ENCODE data around the gene SYNCRIP. TPM values are rescaled to one million over a fixed set of nuclear protein-coding genes. Genes with fewer than 3 reads are reported as not detected.

Gene SYNCRIP
- total RNA-seq, 1 experiment from 2014 or later: 145 TPM

DNA sequence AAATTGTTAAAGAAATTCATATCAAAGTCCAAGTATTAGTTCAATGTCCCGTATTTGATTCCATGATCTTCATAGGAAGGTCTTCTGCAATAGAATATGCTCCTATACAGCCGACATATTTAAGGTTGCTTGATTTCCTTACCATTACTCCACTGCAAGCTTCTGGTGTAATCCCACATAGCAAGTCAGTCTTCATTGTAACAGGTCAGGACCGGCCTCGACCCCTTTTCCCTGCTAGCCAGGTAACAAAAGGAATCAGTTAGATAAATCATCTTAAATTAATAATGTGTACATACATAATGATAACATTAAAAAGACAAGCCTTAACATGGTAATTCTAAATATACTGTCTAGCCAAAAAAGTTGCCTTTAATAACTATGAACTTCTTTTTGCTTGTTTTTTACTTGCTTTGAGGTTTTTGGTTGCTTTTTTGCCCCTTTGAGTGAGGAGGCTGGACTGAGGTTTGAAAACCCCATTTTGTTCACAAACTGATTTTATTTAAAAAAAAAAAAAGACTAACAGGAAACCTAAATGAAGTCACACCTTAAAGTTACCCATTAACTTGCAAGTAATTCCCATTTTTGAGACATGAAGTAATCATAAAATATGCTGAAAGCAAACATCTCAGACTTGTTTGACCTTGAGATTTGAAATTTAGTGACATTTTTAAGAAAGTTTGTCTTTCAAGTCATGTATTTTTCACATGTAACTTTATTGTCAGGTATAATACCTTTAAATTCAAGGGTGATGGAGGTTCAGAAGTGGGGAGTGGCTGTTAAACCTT lies 29.8 kb downstream of the SYNCRIP start:
- DNase-seq: no peak
- Histone ChIP-seq H3K36me3 (ENCODE audit: control insufficient read depth, insufficient read depth, low read length) (peaks cover 3% of the 10 kb centered on the region; the same call in 1 of the 2 replicates), H3K4me3 (ENCODE audit: low read depth, low read length) (no peak overlapping the region), H3K9me3 (no peaks in the 10 kb centered on the region), H3K4me1 (peaks cover 19% of the 10 kb centered on the region), H3K27me3 (replicated peaks; ENCODE audit: control insufficient read depth, insufficient read depth, low read length) (no peaks in the 10 kb centered on the region)
- Mint-ChIP-seq H3K9me3 (ENCODE audit: unreplicated experiment) (no peaks in the 10 kb centered on the region), H3K4me1 (ENCODE audit: low read depth, unreplicated experiment) (peaks cover 7% of the 10 kb centered on the region), H3K27me3 (ENCODE audit: insufficient read depth, unreplicated experiment) (no peaks in the 10 kb centered on the region), H3K4me3 (ENCODE audit: unreplicated experiment) (no peak overlapping the region), H3K27ac (ENCODE audit: unreplicated experiment) (no peak overlapping the region), H3K36me3 (ENCODE audit: insufficient read depth, unreplicated experiment) (peaks cover 96% of the 10 kb centered on the region)
- BruUV-seq (replicated peaks): no TSS peak
- TF ChIP-seq, protein P1, sequence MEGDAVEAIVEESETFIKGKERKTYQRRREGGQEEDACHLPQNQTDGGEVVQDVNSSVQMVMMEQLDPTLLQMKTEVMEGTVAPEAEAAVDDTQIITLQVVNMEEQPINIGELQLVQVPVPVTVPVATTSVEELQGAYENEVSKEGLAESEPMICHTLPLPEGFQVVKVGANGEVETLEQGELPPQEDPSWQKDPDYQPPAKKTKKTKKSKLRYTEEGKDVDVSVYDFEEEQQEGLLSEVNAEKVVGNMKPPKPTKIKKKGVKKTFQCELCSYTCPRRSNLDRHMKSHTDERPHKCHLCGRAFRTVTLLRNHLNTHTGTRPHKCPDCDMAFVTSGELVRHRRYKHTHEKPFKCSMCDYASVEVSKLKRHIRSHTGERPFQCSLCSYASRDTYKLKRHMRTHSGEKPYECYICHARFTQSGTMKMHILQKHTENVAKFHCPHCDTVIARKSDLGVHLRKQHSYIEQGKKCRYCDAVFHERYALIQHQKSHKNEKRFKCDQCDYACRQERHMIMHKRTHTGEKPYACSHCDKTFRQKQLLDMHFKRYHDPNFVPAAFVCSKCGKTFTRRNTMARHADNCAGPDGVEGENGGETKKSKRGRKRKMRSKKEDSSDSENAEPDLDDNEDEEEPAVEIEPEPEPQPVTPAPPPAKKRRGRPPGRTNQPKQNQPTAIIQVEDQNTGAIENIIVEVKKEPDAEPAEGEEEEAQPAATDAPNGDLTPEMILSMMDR (IDR thresholded peaks at IDR 0.05; ENCODE audit: insufficient read depth in 1 of 2, low read depth in 1 of 2, low read length in 1 of 2, severe bottlenecking in 1 of 2, unreplicated experiment in 1 of 2): no peak
- intact Hi-C loops (cut with micrococcal nuclease; ENCODE audit: unreplicated experiment): loop anchor here (2.0 kb wide), 1 partner anchor 30 kb away; the partner anchor contains the start of gene SYNCRIP
- CTCF ChIA-PET: no interaction called here
- POLR2A ChIA-PET: no interaction called here

DNA sequence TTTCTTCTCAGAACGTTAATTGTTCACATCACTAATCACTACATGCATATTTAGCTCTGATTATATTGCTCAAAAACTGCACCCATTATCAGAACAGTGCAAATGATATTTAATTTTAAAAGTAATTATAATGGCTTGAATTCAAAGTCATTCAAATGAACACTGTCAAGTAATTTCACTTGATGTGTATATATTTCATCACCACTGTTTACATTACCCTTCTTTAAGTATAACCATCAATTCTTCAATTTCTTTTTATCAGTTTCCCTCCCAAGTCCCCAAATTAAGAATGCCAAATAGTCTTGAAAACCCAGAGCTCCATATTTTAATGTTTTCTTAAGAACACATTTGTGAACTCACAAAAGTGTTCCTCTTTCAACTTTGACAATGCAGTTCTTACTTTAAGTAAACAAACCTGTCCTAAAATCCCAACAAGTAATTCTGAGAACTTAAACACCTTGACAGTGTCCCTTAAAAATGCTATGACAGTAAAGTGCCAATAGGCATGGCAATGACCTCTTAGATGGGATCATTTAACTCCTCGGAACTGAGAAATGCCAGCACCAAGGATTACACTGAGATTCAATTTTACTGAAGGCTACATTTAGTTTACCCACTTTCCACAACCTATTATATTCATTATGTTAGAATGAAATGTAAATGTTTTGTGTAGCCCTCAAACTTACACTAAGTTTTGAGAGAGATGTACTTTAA lies 32.3 kb downstream of the SYNCRIP start:
- intact Hi-C loops (cut with micrococcal nuclease; ENCODE audit: unreplicated experiment): no loop called here
- Mint-ChIP-seq H3K9me3 (ENCODE audit: unreplicated experiment) (no peaks in the 10 kb centered on the region), H3K36me3 (ENCODE audit: insufficient read depth, unreplicated experiment) (peaks cover 84% of the 10 kb centered on the region), H3K4me1 (ENCODE audit: low read depth, unreplicated experiment) (peaks cover 7% of the 10 kb centered on the region), H3K4me3 (ENCODE audit: unreplicated experiment) (no peak overlapping the region), H3K27me3 (ENCODE audit: insufficient read depth, unreplicated experiment) (no peaks in the 10 kb centered on the region), H3K27ac (ENCODE audit: unreplicated experiment) (no peak overlapping the region)
- BruUV-seq (replicated peaks): no TSS peak
- H3K4me1 ChIP-seq: peaks cover 19% of the 10 kb centered on the region
- no peak overlapping the region for H3K4me3 ChIP-seq (ENCODE audit: low read depth, low read length)
- DNase-seq: no peak
- ChIA-PET POLR2A (no interaction called here), CTCF (no interaction called here)
- no peaks in the 10 kb centered on the region for H3K9me3 ChIP-seq
- H3K27me3 ChIP-seq (replicated peaks; ENCODE audit: control insufficient read depth, insufficient read depth, low read length): no peaks in the 10 kb centered on the region
- peaks cover 1% of the 10 kb centered on the region; the same call in 1 of the 2 replicates for H3K36me3 ChIP-seq (ENCODE audit: control insufficient read depth, insufficient read depth, low read length)
- TF ChIP-seq, protein P1 (IDR thresholded peaks at IDR 0.05; ENCODE audit: insufficient read depth in 1 of 2, low read depth in 1 of 2, low read length in 1 of 2, severe bottlenecking in 1 of 2, unreplicated experiment in 1 of 2): no peak

DNA sequence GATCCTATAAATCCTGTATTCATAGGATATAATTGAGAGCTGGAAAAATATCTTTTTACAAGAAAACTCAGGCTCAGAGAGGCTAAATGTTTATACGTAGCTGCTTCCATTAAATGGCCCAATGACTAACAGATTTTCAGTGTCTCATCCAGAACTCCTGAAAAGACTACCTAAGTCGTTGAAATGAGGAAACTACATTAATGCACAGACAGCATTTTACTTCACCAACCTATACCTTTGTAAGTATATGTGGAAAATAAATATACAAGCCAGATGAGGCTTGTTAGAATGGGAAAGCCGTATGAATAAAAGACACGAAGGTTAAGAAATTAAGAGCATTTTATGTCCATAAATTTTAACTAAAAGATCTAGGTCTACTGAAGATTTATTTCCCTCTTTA lies 40.6 kb downstream of the SYNCRIP start:
- H3K4me3 Mint-ChIP-seq (ENCODE audit: unreplicated experiment): no peak overlapping the region
- H3K36me3 Mint-ChIP-seq (ENCODE audit: insufficient read depth, unreplicated experiment): peaks cover 36% of the 10 kb centered on the region
- Histone ChIP-seq H3K36me3 (ENCODE audit: control insufficient read depth, insufficient read depth, low read length) (no peaks in the 10 kb centered on the region), H3K4me3 (ENCODE audit: low read depth, low read length) (no peak overlapping the region), H3K4me1 (no peaks in the 10 kb centered on the region), H3K27me3 (replicated peaks; ENCODE audit: control insufficient read depth, insufficient read depth, low read length) (no peaks in the 10 kb centered on the region), H3K9me3 (no peaks in the 10 kb centered on the region)
- CTCF ChIA-PET: no interaction called here
- TF ChIP-seq, protein P1 (IDR thresholded peaks at IDR 0.05; ENCODE audit: insufficient read depth in 1 of 2, low read depth in 1 of 2, low read length in 1 of 2, severe bottlenecking in 1 of 2, unreplicated experiment in 1 of 2): no peak
- no TSS peak for BruUV-seq (replicated peaks)
- H3K4me1 Mint-ChIP-seq (ENCODE audit: low read depth, unreplicated experiment): no peaks in the 10 kb centered on the region
- DNase-seq: no peak
- intact Hi-C loops (cut with micrococcal nuclease; ENCODE audit: unreplicated experiment): no loop called here
- POLR2A ChIA-PET: no interaction called here
- no peak overlapping the region for H3K27ac Mint-ChIP-seq (ENCODE audit: unreplicated experiment)
- no peaks in the 10 kb centered on the region for H3K9me3 Mint-ChIP-seq (ENCODE audit: unreplicated experiment)
- no peaks in the 10 kb centered on the region for H3K27me3 Mint-ChIP-seq (ENCODE audit: insufficient read depth, unreplicated experiment)
